HL-60 (cell line): ENCODE measurements around the gene LEAP2.

Source experiments
- DNase-seq, 2 experiments: peaks; one replicate each; pipeline ENCODE4 v3.0.0-alpha.2; 2010 to 2020; ENCODE audit warnings: low read depth in 1 of 2, low spot score in 1 of 2
- H3K27ac ChIP-seq: fragments of 250-450 bp; sonication (Bioruptor Pico); replicated peaks from 2 replicates; pipeline ENCODE4 v1.5.1; 2020; ENCODE audit warnings: mild to moderate bottlenecking, moderate library complexity
- H3K27me3 ChIP-seq: fragments of 250-450 bp; sonication (Bioruptor Pico); 2 replicates; pipeline ENCODE4 v1.5.1; 2021; ENCODE audit warnings: mild to moderate bottlenecking, moderate library complexity; ENCODE audit not compliant: insufficient read depth, poor library complexity, severe bottlenecking
- H3K4me3 ChIP-seq: replicated peaks from 2 replicates; pipeline ENCODE4 v1.5.1; 2011; ENCODE audit warnings: mild to moderate bottlenecking, control low read depth, low read length; ENCODE audit not compliant: insufficient read depth
- CTCF ChIP-seq: IDR thresholded peaks from one replicate; pipeline ENCODE4 v1.5.1; 2011; ENCODE audit warnings: low read length, control low read depth, inconsistent platforms; ENCODE audit not compliant: insufficient read depth
- GABPA ChIP-seq: IDR thresholded peaks from 2 replicates; pipeline ENCODE4 v1.6.1; 2012; ENCODE audit warnings: low read depth
- POLR2AphosphoS5 ChIP-seq: IDR thresholded peaks from 2 replicates; pipeline ENCODE4 v1.6.1; 2012; ENCODE audit warnings: low read depth
- SPI1 ChIP-seq: IDR thresholded peaks from 2 replicates; pipeline ENCODE4 v1.6.1; 2012; ENCODE audit warnings: low read depth, mild to moderate bottlenecking, borderline replicate concordance
- TF ChIP-seq, protein P1 (sequence below): IDR thresholded peaks from 2 replicates; pipeline ENCODE4 v1.6.1; 2012; ENCODE audit warnings: low read depth; ENCODE audit not compliant: insufficient replicate concordance

Gene LEAP2

DNA sequence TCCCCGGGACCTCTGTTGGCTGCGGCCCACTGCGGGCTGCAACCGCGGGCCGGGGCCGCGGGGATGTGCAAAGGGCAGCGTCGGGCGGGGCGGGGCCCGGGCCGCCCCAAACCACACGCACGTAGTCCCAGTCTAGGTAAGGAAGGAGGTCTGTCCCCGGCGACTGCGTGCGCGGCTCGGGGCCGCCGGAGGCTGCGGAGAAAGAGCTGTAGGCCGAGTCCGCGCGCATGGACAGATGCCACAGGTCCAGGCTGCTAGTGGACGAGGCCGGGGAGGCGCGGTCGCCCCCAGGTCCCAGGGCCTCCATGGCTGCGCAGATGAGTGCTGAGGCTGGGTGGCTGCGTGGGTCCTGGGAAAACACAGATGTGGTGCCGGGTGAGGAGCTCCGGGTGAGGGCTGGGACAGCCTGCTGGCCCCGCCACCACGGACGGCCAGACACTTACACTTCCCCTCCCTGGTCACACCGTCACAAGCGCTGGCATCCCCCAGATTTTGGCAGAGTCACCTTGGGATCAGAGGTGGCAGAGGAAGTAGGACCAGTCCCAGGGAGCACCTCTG is 47.6 kb upstream of the LEAP2 start:
- no peak overlapping the region for H3K27ac ChIP-seq
- TF ChIP-seq CTCF (no peak), POLR2AphosphoS5 (no peak), GABPA (no peak)
- TF ChIP-seq, protein P1, sequence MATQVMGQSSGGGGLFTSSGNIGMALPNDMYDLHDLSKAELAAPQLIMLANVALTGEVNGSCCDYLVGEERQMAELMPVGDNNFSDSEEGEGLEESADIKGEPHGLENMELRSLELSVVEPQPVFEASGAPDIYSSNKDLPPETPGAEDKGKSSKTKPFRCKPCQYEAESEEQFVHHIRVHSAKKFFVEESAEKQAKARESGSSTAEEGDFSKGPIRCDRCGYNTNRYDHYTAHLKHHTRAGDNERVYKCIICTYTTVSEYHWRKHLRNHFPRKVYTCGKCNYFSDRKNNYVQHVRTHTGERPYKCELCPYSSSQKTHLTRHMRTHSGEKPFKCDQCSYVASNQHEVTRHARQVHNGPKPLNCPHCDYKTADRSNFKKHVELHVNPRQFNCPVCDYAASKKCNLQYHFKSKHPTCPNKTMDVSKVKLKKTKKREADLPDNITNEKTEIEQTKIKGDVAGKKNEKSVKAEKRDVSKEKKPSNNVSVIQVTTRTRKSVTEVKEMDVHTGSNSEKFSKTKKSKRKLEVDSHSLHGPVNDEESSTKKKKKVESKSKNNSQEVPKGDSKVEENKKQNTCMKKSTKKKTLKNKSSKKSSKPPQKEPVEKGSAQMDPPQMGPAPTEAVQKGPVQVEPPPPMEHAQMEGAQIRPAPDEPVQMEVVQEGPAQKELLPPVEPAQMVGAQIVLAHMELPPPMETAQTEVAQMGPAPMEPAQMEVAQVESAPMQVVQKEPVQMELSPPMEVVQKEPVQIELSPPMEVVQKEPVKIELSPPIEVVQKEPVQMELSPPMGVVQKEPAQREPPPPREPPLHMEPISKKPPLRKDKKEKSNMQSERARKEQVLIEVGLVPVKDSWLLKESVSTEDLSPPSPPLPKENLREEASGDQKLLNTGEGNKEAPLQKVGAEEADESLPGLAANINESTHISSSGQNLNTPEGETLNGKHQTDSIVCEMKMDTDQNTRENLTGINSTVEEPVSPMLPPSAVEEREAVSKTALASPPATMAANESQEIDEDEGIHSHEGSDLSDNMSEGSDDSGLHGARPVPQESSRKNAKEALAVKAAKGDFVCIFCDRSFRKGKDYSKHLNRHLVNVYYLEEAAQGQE: no peak
- no peak for DNase-seq
- no peak overlapping the region for H3K4me3 ChIP-seq
- peaks cover 2% of the 10 kb centered on the region for H3K27me3 ChIP-seq

DNA sequence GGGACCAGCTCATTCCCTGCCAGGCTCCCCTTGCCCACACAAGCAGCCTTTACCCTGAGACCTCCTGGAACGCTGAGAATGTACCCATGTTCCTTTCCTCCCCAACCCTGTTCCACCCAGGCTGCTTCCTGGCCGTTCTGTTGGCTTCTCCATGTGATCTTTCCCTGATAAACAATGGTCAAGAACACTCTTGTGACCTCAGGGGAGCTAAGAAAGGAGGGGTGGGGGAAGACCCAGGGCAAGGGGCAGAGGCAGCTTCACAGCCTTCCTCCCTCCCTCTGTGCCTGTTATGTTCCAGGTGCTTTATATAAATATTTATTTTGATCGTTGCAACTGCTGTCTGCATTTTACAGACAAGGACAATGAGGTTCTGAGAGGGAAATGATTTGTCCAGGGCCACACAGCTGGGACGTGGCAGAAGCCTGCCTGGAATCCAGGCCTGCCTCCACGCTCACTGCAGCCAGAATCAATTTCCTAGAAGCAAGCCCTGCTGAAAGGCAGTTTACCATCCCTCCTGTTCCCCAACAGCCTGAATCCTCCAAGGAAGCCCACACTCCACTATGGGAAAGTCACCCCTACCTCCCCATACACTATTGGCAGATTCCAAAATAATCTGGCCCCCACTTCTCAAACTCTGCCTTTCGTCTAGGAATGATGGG is 46.9 kb upstream of the LEAP2 start:
- Histone ChIP-seq H3K27me3 (peaks cover 2% of the 10 kb centered on the region), H3K27ac (no peak overlapping the region), H3K4me3 (no peak overlapping the region)
- TF ChIP-seq GABPA (no peak), CTCF (no peak)
- DNase-seq: no peak

- Histone ChIP-seq H3K4me3 (no peak overlapping the region), H3K27me3 (peaks cover 2% of the 10 kb centered on the region), H3K27ac (no peak overlapping the region)
- DNase-seq: no peak
- TF ChIP-seq, protein P1: no peak
- TF ChIP-seq SPI1 (no peak), CTCF (no peak), POLR2AphosphoS5 (no peak)
These were observed 45.4 kb upstream of the LEAP2 start for GRCh38 chr5:132827943-132828673.
